ENCODE measurements around the gene COL23A1.

COL23A1 gene

GRCh38 chr5:178248750-178249149 lies 341.4 kb downstream of the COL23A1 start:
- no peaks in the 10 kb centered on the region for H3K36me3 ChIP-seq (ENCODE audit: insufficient read depth, low read length)
- TF ChIP-seq FOXP2 (optimal IDR thresholded peaks at IDR 0.05; ENCODE audit: control extremely low read depth, extremely low read length, insufficient read depth) (no peak), POLR2AphosphoS5 (IDR thresholded peaks at IDR 0.05; ENCODE audit: borderline replicate concordance, low read depth, low read length) (no peak), EZH2 (IDR thresholded peaks at IDR 0.05) (no peak)
- no peak overlapping the region for H3K9ac ChIP-seq (ENCODE audit: insufficient read length)
- H3K9me3 ChIP-seq (ENCODE audit: low read depth, low read length), result no peaks in the 10 kb centered on the region
- no peak overlapping the region for H3K27ac ChIP-seq
- H3K4me3 ChIP-seq, result no peak overlapping the region
- DNase-seq (ENCODE audit: low read depth, low spot score), result no peak

- Histone ChIP-seq H3K9me3 (ENCODE audit: low read depth, low read length) (no peaks in the 10 kb centered on the region), H3K4me3 (no peak overlapping the region), H3K36me3 (ENCODE audit: insufficient read depth, low read length) (no peaks in the 10 kb centered on the region), H3K27ac (no peak overlapping the region), H3K9ac (ENCODE audit: insufficient read length) (no peak overlapping the region)
- no peak for DNase-seq (ENCODE audit: low read depth, low spot score)
- TF ChIP-seq EZH2 (IDR thresholded peaks at IDR 0.05) (no peak), POLR2AphosphoS5 (IDR thresholded peaks at IDR 0.05; ENCODE audit: borderline replicate concordance, low read depth, low read length) (no peak), FOXP2 (optimal IDR thresholded peaks at IDR 0.05; ENCODE audit: control extremely low read depth, extremely low read length, insufficient read depth) (no peak)
Observed at GRCh38 chr5:178247481-178248456, 342.4 kb downstream of the COL23A1 start.

- DNase-seq (ENCODE audit: low read depth, low spot score), result no peak
- no peak overlapping the region for H3K9ac ChIP-seq (ENCODE audit: insufficient read length)
- H3K4me3 ChIP-seq, result no peak overlapping the region
- H3K27ac ChIP-seq, result no peak overlapping the region
- no peaks in the 10 kb centered on the region for H3K9me3 ChIP-seq (ENCODE audit: low read depth, low read length)
- TF ChIP-seq POLR2AphosphoS5 (IDR thresholded peaks at IDR 0.05; ENCODE audit: borderline replicate concordance, low read depth, low read length) (no peak), FOXP2 (optimal IDR thresholded peaks at IDR 0.05; ENCODE audit: control extremely low read depth, extremely low read length, insufficient read depth) (no peak), EZH2 (IDR thresholded peaks at IDR 0.05) (no peak)
- no peaks in the 10 kb centered on the region for H3K36me3 ChIP-seq (ENCODE audit: insufficient read depth, low read length)
Observed at GRCh38 chr5:178246624-178247279, 343.4 kb downstream of the COL23A1 start.

- Histone ChIP-seq H3K27ac (no peak overlapping the region), H3K9me3 (ENCODE audit: low read depth, low read length) (no peaks in the 10 kb centered on the region), H3K9ac (ENCODE audit: insufficient read length) (no peak overlapping the region), H3K36me3 (ENCODE audit: insufficient read depth, low read length) (no peaks in the 10 kb centered on the region), H3K4me3 (no peak overlapping the region)
- no peak for DNase-seq (ENCODE audit: low read depth, low spot score)
- TF ChIP-seq POLR2AphosphoS5 (IDR thresholded peaks at IDR 0.05; ENCODE audit: borderline replicate concordance, low read depth, low read length) (no peak), FOXP2 (optimal IDR thresholded peaks at IDR 0.05; ENCODE audit: control extremely low read depth, extremely low read length, insufficient read depth) (no peak), EZH2 (IDR thresholded peaks at IDR 0.05) (no peak)
Observed at GRCh38 chr5:178245389-178245788, 344.8 kb downstream of the COL23A1 start.

- no peaks in the 10 kb centered on the region for H3K36me3 ChIP-seq (ENCODE audit: insufficient read depth, low read length)
- no peak for TF ChIP-seq EZH2 (IDR thresholded peaks at IDR 0.05)
- TF ChIP-seq POLR2AphosphoS5 (IDR thresholded peaks at IDR 0.05; ENCODE audit: borderline replicate concordance, low read depth, low read length), result no peak
- TF ChIP-seq FOXP2 (optimal IDR thresholded peaks at IDR 0.05; ENCODE audit: control extremely low read depth, extremely low read length, insufficient read depth), result no peak
- no peak overlapping the region for H3K9ac ChIP-seq (ENCODE audit: insufficient read length)
- no peaks in the 10 kb centered on the region for H3K9me3 ChIP-seq (ENCODE audit: low read depth, low read length)
- DNase-seq (ENCODE audit: low read depth, low spot score), result no peak
- H3K4me3 ChIP-seq, result no peak overlapping the region
- no peak overlapping the region for H3K27ac ChIP-seq
Observed at GRCh38 chr5:178244576-178244975, 345.6 kb downstream of the COL23A1 start.

- no peak for TF ChIP-seq EZH2 (IDR thresholded peaks at IDR 0.05)
- no peak for TF ChIP-seq POLR2AphosphoS5 (IDR thresholded peaks at IDR 0.05; ENCODE audit: borderline replicate concordance, low read depth, low read length)
- TF ChIP-seq FOXP2 (optimal IDR thresholded peaks at IDR 0.05; ENCODE audit: control extremely low read depth, extremely low read length, insufficient read depth), result no peak
- Histone ChIP-seq H3K9ac (ENCODE audit: insufficient read length) (no peak overlapping the region), H3K9me3 (ENCODE audit: low read depth, low read length) (no peaks in the 10 kb centered on the region), H3K36me3 (ENCODE audit: insufficient read depth, low read length) (no peaks in the 10 kb centered on the region), H3K4me3 (no peak overlapping the region), H3K27ac (no peak overlapping the region)
- DNase-seq (ENCODE audit: low read depth, low spot score), result no peak
Observed at GRCh38 chr5:178242416-178242815, 347.8 kb downstream of the COL23A1 start.

GRCh38 chr5:178241688-178242231 lies 348.4 kb downstream of the COL23A1 start:
- no peaks in the 10 kb centered on the region for H3K36me3 ChIP-seq (ENCODE audit: insufficient read depth, low read length)
- H3K9ac ChIP-seq (ENCODE audit: insufficient read length), result no peak overlapping the region
- H3K9me3 ChIP-seq (ENCODE audit: low read depth, low read length), result no peaks in the 10 kb centered on the region
- H3K4me3 ChIP-seq, result no peak overlapping the region
- no peak for TF ChIP-seq FOXP2 (optimal IDR thresholded peaks at IDR 0.05; ENCODE audit: control extremely low read depth, extremely low read length, insufficient read depth)
- TF ChIP-seq POLR2AphosphoS5 (IDR thresholded peaks at IDR 0.05; ENCODE audit: borderline replicate concordance, low read depth, low read length), result no peak
- TF ChIP-seq EZH2 (IDR thresholded peaks at IDR 0.05), result no peak
- DNase-seq (ENCODE audit: low read depth, low spot score), result no peak
- H3K27ac ChIP-seq, result no peak overlapping the region

GRCh38 chr5:178241231-178241663 lies 348.9 kb downstream of the COL23A1 start:
- H3K27ac ChIP-seq, result no peak overlapping the region
- H3K36me3 ChIP-seq (ENCODE audit: insufficient read depth, low read length), result no peaks in the 10 kb centered on the region
- no peaks in the 10 kb centered on the region for H3K9me3 ChIP-seq (ENCODE audit: low read depth, low read length)
- no peak for TF ChIP-seq EZH2 (IDR thresholded peaks at IDR 0.05)
- TF ChIP-seq FOXP2 (optimal IDR thresholded peaks at IDR 0.05; ENCODE audit: control extremely low read depth, extremely low read length, insufficient read depth), result no peak
- TF ChIP-seq POLR2AphosphoS5 (IDR thresholded peaks at IDR 0.05; ENCODE audit: borderline replicate concordance, low read depth, low read length), result no peak
- no peak overlapping the region for H3K4me3 ChIP-seq
- H3K9ac ChIP-seq (ENCODE audit: insufficient read length), result no peak overlapping the region
- DNase-seq (ENCODE audit: low read depth, low spot score), result no peak

Data from SK-N-MC (cell line).